Lung microvascular endothelial cell (primary cell): ENCODE results near the gene LCT. TPM values are rescaled to one million over a fixed set of nuclear protein-coding genes. Genes with fewer than 3 reads are reported as not detected.
A peak's percentile ranks its signal among the peaks of the same experiment; 100 is the strongest.
"Not testable (repeated sequence)": the region's sequence is repeated elsewhere in the genome, so short reads cannot be mapped to it uniquely, and the experiment has no call there.

Experiments used
- DNase-seq, 2 donors: peaks; one replicate each; pipeline versions ENCODE4 v3.0.0 to v3.0.0-alpha.2; 2010; ENCODE audit warnings: low read depth in 2 of 2
- total RNA-seq: library from RNA; depleted of rRNA; stranded (reverse); fragments of >200 nt; gene quantifications from 2 replicates; pipeline ENCODE4 v1.2.1, GENCODE V29; 2014

The LCT gene
- total RNA-seq, 1 donor from 2014 or later: not detected

- no peak for DNase-seq
These were observed 38.7 kb downstream of the LCT start for GRCh38 chr2:135798275-135798705.

GRCh38 chr2:135797497-135798274, 39.3 kb downstream of the LCT start:
- DNase-seq: peak; percentile 69 to 80

GRCh38 chr2:135796606-135797005, 40.4 kb downstream of the LCT start:
- no peak for DNase-seq

GRCh38 chr2:135795641-135796040, 41.3 kb downstream of the LCT start:
- not testable (repeated sequence) for DNase-seq

- DNase-seq: no peak
These were observed 44.4 kb downstream of the LCT start for GRCh38 chr2:135792401-135793150.

- DNase-seq: no peak
These were observed 45.4 kb downstream of the LCT start for GRCh38 chr2:135791418-135792190.

GRCh38 chr2:135790423-135790822, 46.6 kb downstream of the LCT start:
- DNase-seq: no peak

GRCh38 chr2:135786823-135787222, 50.2 kb downstream of the LCT start:
- peak in 1 of 2 donors; percentile 76 for DNase-seq

GRCh38 chr2:135785032-135785431, 52.0 kb downstream of the LCT start:
- no peak for DNase-seq

GRCh38 chr2:135783439-135783838, 53.5 kb downstream of the LCT start:
- no peak for DNase-seq

- DNase-seq: no peak
These were observed 54.8 kb downstream of the LCT start for GRCh38 chr2:135782231-135782630.

GRCh38 chr2:135776367-135776766, 60.6 kb downstream of the LCT start:
- DNase-seq: no peak

GRCh38 chr2:135775420-135775819, 61.6 kb downstream of the LCT start:
- DNase-seq: no peak

- DNase-seq: peak; percentile 38 to 65
These were observed 63.1 kb downstream of the LCT start for GRCh38 chr2:135773917-135774316.

- no peak for DNase-seq
These were observed 63.7 kb downstream of the LCT start for GRCh38 chr2:135773319-135773718.

GRCh38 chr2:135768863-135769262, 68.1 kb downstream of the LCT start:
- DNase-seq: no peak

GRCh38 chr2:135762530-135762929, 74.5 kb downstream of the LCT start:
- DNase-seq: peak in 1 of 2 donors; percentile 55

- no peak for DNase-seq
These were observed 75.0 kb downstream of the LCT start for GRCh38 chr2:135762022-135762421.

- no peak for DNase-seq
These were observed 80.3 kb downstream of the LCT start for GRCh38 chr2:135756692-135757091.

- no peak for DNase-seq
These were observed 81.4 kb downstream of the LCT start for GRCh38 chr2:135755573-135755972.

GRCh38 chr2:135745545-135745944, 91.4 kb downstream of the LCT start:
- peak in 1 of 2 donors; percentile 41 for DNase-seq

- peak; percentile 32 to 42 for DNase-seq
These were observed 92.1 kb downstream of the LCT start for GRCh38 chr2:135744760-135745314.
